Esophagus squamous epithelium (tissue), 4 donors: Measurements from ENCODE around the gene RNF157.

ENCODE experiments used
- CTCF ChIP-seq, 6 experiments: fragments of 450-650 bp in 4 of 6; fragments of 200-600 bp in 2 of 6; sonication (generic) in 2 of 6; IDR thresholded peaks; one replicate each; pipeline ENCODE4 v1.5.1; 2016 to 2019; ENCODE audit warnings: antibody characterized with exemption in 6 of 6, mild to moderate bottlenecking in 4 of 6, moderate library complexity in 4 of 6
- POLR2A ChIP-seq, 4 donors: fragments of 450-650 bp; IDR thresholded peaks; one replicate each; pipeline ENCODE4 v1.6.1; 2017; ENCODE audit warnings: antibody characterized with exemption in 4 of 4, mild to moderate bottlenecking in 4 of 4, moderate library complexity in 3 of 4

GRCh38 chr17:76142585-76143041 is 97.7 kb downstream of the RNF157 start:
- no peak for TF ChIP-seq CTCF (IDR thresholded peaks at IDR 0.05)
- no peak for TF ChIP-seq POLR2A (IDR thresholded peaks at IDR 0.05)
